ENCODE measurements around the gene ARHGAP21.

DNA sequence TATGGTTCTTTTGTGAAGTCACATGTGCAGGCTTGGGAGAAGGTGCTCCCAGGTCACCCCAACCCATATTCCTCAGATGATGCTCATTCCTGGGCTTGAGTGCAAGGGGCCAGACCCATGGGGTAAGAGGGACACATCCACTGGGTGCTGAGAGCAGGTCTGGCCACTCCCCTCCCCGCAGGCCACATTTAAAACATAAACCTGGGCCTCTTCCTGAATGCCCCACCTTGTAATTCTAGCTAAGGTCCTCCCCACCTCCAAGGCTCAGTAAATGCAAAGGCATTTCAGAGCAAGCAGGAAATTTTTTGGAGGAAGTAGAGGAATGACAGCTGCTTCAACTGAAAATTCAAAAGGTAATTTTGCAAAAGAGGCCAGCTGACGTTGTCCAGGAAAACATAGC lies 172.5 kb downstream of the ARHGAP21 start:
- TF ChIP-seq CTCF (IDR thresholded peaks at IDR 0.05) (no peak), POLR2A (IDR thresholded peaks at IDR 0.05) (no peak)

Data from testis (tissue), 2 donors.